KMS-11 (cell line): ENCODE results near the gene CNIH3.

Experiments
- H2AFZ ChIP-seq: fragments of 200-600 bp; sonication (generic); 2 replicates; pipeline ENCODE4 v1.6.1; 2016; ENCODE audit warnings: antibody characterized with exemption, mixed run types, low read depth
- H3K27ac ChIP-seq: fragments of 200-600 bp; sonication (generic); 2 replicates; pipeline ENCODE4 v1.6.1; 2016; ENCODE audit warnings: mild to moderate bottlenecking, mixed run types
- H3K27me3 ChIP-seq: fragments of 200-600 bp; sonication (generic); 2 replicates; pipeline ENCODE4 v1.6.1; 2017; ENCODE audit warnings: mild to moderate bottlenecking, low read depth, mixed run types, moderate library complexity; ENCODE audit not compliant: insufficient read depth
- H3K36me3 ChIP-seq: fragments of 200-600 bp; sonication (generic); 2 replicates; pipeline ENCODE4 v1.6.1; 2017; ENCODE audit warnings: mild to moderate bottlenecking, mixed run types; ENCODE audit not compliant: insufficient read depth
- H3K4me1 ChIP-seq: fragments of 200-600 bp; sonication (generic); 2 replicates; pipeline ENCODE4 v1.6.1; 2016; ENCODE audit warnings: mild to moderate bottlenecking, low read depth, mixed run types; ENCODE audit not compliant: poor library complexity, severe bottlenecking
- H3K4me2 ChIP-seq: fragments of 200-600 bp; sonication (generic); 2 replicates; pipeline ENCODE4 v1.7.0; 2016; ENCODE audit warnings: mild to moderate bottlenecking, mixed run types
- H3K4me3 ChIP-seq: fragments of 200-600 bp; sonication (generic); IDR thresholded peaks from 2 replicates; pipeline ENCODE4 v1.6.1; 2017; ENCODE audit warnings: low read depth, low read length, mixed read lengths; ENCODE audit not compliant: insufficient read depth
- H3K79me2 ChIP-seq: fragments of 200-600 bp; sonication (generic); 2 replicates; pipeline ENCODE4 v1.6.1; 2016; ENCODE audit warnings: low read depth, mixed run types; ENCODE audit not compliant: insufficient read depth
- H3K9ac ChIP-seq: fragments of 200-600 bp; sonication (generic); 2 replicates; pipeline ENCODE4 v1.6.1; 2016; ENCODE audit warnings: mild to moderate bottlenecking, mixed run types
- H4K20me1 ChIP-seq: fragments of 200-600 bp; sonication (generic); 2 replicates; pipeline ENCODE4 v1.6.1; 2016; ENCODE audit warnings: mild to moderate bottlenecking, mixed run types; ENCODE audit not compliant: insufficient read depth
- CTCF ChIP-seq: fragments of 200-600 bp; sonication (generic); conservative IDR thresholded peaks from 2 replicates; pipeline ENCODE4 v1.6.1; 2017; ENCODE audit warnings: low read depth, mild to moderate bottlenecking, antibody characterized with exemption, low read length, moderate library complexity, mixed read lengths

The CNIH3 gene

DNA sequence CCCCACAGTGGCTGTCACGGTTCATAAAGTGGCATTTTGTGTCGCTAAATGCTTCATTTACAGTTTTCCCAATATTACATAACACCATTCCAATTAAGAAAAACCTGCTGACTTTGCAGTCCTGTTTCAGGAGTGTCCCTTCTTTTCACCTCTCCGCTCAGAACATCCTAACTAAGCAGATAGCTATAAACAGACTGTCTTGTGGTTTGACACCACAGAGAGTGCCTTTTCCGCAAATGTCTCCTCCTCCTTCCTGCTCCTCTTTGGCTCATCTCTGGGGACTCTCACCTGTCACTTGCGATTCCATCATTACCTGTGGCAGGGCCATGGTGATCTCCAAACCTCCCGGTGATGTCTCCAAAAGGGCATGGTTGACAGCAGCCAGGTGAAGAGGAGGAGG, 119.0 kb downstream of the CNIH3 start:
- Histone ChIP-seq H3K27me3 (no peaks in the 10 kb centered on the region), H3K9ac (no peak overlapping the region), H2AFZ (no peak overlapping the region), H3K4me1 (peaks cover 33% of the 10 kb centered on the region), H3K4me3 (no peak overlapping the region), H4K20me1 (no peaks in the 10 kb centered on the region), H3K79me2 (no peaks in the 10 kb centered on the region), H3K4me2 (no peak overlapping the region), H3K36me3 (no peaks in the 10 kb centered on the region), H3K27ac (no peak overlapping the region)
- TF ChIP-seq CTCF = no peak

- H3K4me1 ChIP-seq = peaks cover 49% of the 10 kb centered on the region
- TF ChIP-seq CTCF = no peak
- H2AFZ ChIP-seq = no peak overlapping the region
- H3K4me3 ChIP-seq = no peak overlapping the region
- no peak overlapping the region for H3K9ac ChIP-seq
- H3K27me3 ChIP-seq = no peaks in the 10 kb centered on the region
- no peaks in the 10 kb centered on the region for H3K79me2 ChIP-seq
- no peaks in the 10 kb centered on the region for H3K36me3 ChIP-seq
- H3K4me2 ChIP-seq = no peak overlapping the region
- no peaks in the 10 kb centered on the region for H4K20me1 ChIP-seq
- no peak overlapping the region for H3K27ac ChIP-seq
Measured at GRCh38 chr1:224736619-224737352, 120.7 kb downstream of the CNIH3 start.

DNA sequence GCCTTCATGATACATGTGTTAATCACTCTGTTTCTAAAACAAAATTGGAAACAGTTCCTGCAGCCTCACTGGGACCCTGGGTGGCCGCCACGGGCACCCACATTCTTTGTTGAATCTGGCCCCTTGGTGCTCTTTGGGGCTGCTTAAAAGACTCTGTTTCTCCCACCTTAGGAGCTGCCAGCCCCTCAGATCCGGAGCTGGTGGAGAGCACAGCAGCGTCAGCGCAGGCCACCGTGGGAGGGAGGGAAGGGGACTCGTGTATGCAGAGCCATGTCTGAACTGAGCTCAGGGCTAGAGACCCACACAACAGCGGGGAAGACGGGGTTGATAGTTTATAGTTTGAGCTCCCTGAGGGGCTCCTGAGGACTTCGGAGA, 121.2 kb downstream of the CNIH3 start:
- no peak overlapping the region for H2AFZ ChIP-seq
- no peak for TF ChIP-seq CTCF
- no peak overlapping the region for H3K4me3 ChIP-seq
- H3K79me2 ChIP-seq = no peaks in the 10 kb centered on the region
- H3K4me2 ChIP-seq = no peak overlapping the region
- H4K20me1 ChIP-seq = no peaks in the 10 kb centered on the region
- no peak overlapping the region for H3K9ac ChIP-seq
- H3K27ac ChIP-seq = no peak overlapping the region
- no peaks in the 10 kb centered on the region for H3K27me3 ChIP-seq
- peaks cover 55% of the 10 kb centered on the region for H3K4me1 ChIP-seq
- H3K36me3 ChIP-seq = no peaks in the 10 kb centered on the region

DNA sequence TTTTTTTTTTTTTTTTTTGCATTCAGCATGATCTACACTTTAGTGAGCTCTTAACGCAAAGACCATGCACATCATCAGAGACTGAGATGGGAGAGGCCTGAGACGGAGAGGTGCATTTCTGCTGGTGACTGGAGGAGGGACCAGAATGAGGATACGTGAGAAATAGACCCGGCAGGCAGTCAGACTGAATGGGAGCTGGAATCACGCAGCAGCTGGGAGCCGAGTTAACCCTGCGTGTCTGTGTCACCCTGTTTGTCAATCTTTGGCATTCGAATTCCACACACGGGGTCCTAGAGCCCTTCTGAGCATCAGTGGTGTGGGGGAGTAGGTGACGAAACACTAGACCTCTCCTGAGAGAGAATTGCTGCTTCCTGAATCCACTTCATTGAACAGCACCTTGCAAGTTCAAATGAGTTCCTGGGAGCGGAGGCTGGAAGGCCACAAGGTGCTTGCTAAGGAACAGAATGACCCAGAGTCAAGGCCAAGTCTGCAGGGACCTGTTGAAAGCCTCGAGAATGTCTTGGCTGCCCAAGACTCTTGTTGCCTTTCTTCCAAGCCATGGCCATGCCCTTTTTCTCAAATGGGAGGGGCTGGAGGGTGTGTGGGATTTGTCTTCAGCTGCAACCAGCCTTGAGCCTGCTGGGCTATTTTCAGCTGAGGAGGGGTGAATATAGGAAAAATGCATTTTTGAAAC, 123.3 kb downstream of the CNIH3 start:
- no peak for TF ChIP-seq CTCF
- H3K27me3 ChIP-seq = no peaks in the 10 kb centered on the region
- H3K9ac ChIP-seq = peak overlapping the region; percentile 24; the same call in 1 of the 2 replicates
- peak overlapping the region; percentile 81 for H3K27ac ChIP-seq
- H3K4me1 ChIP-seq = peaks cover 76% of the 10 kb centered on the region
- peak overlapping the region; percentile 95 for H3K4me2 ChIP-seq
- peak overlapping the region; percentile 82 for H3K4me3 ChIP-seq
- H4K20me1 ChIP-seq = no peaks in the 10 kb centered on the region
- peak overlapping the region; percentile 43; the same call in 1 of the 2 replicates for H2AFZ ChIP-seq
- no peaks in the 10 kb centered on the region for H3K79me2 ChIP-seq
- no peaks in the 10 kb centered on the region for H3K36me3 ChIP-seq
